ENCODE data around the gene PCK1. TPM values are rescaled to one million over a fixed set of nuclear protein-coding genes. Genes with fewer than 3 reads are reported as not detected.

PCK1 gene
- total RNA-seq, 1 donor from 2014 or later, result not detected

DNA sequence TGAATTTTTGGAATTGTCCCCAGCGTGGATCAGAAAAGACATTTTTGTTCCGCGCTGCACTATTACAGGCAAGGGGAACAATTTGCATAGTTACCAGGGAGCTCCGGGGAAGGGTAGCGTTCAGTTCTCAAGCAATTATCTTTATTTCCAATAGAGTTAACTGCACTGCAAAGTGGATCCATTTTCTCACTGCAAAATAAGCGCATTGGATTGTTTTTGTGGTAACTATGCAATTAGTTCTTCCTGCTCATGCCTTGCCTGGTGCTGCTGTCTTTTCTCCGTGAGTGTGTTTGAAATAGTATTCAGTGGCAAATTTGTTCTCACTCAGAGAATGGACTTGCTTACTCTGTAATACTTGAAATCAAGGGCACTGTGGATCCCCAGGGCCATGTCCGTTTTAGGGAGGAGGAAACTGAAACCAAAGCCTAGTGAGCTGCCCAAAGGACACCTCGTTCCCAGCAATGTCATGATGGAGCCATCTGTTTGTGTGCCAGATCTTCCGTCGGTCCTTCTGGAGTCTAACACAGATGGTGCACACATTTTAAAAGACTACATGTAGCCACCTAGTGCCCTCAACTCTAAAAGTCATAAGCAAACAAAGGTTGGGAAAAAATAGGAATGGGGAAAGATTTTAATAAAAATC, 7.4 kb upstream of the PCK1 start:
- no peak overlapping the region for H3K27ac ChIP-seq
- intact Hi-C loops (cut with DNase I), result no loop called here
- no peak for TF ChIP-seq CTCF (IDR thresholded peaks at IDR 0.05)
- peaks cover 17% of the 10 kb centered on the region for H3K27me3 ChIP-seq (ENCODE audit: low read depth)
- DNase-seq (no peak), ATAC-seq (no peak)
- no peaks in the 10 kb centered on the region for H3K4me1 ChIP-seq
- H3K4me3 ChIP-seq, result no peak overlapping the region
- no peaks in the 10 kb centered on the region for H3K36me3 ChIP-seq
- H3K9me3 ChIP-seq, result no peaks in the 10 kb centered on the region

DNA sequence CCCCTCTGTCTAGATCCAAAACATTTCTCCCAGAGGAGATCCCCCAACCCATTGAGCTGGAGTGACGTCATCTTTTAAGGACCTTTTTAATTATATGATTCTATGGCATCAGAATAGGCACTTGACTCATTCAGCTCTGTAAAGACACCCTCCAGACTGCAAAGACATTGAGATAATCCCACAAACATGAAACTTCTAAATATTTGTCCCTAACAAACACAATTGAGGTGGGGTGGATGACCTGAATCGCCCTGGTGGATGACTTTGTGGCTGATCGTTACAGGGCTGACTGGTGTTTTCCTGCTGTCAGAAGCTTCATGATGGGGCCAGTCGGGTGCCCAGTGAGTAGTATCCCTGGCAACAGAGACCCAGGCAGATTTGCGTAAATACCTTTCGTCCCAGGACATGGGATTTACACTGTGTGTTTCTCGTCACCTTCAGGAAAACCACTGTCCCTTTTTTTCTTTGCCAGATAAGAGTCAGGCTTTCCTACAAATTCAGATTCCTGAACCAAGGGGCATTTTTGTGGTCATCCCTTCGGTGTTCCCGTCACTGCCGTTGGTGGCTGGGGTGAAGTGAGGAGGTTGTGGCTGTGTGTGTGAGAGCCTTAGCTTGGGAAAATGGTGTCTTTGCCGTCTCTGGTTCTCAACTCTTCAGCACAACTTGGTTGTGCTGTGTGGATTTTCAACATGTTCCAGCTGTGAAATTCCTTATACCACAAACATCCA, 5.3 kb upstream of the PCK1 start:
- Histone ChIP-seq H3K9me3 (no peaks in the 10 kb centered on the region), H3K4me1 (no peaks in the 10 kb centered on the region), H3K27me3 (ENCODE audit: low read depth) (peaks cover 23% of the 10 kb centered on the region), H3K27ac (no peak overlapping the region), H3K4me3 (no peak overlapping the region), H3K36me3 (no peaks in the 10 kb centered on the region)
- intact Hi-C loops (cut with DNase I), result no loop called here
- no peak for DNase-seq
- TF ChIP-seq CTCF (IDR thresholded peaks at IDR 0.05), result no peak
- ATAC-seq, result no peak

- no peak overlapping the region for H3K4me3 ChIP-seq
- no peaks in the 10 kb centered on the region for H3K4me1 ChIP-seq
- H3K27ac ChIP-seq, result no peak overlapping the region
- H3K36me3 ChIP-seq, result no peaks in the 10 kb centered on the region
- intact Hi-C loops (cut with DNase I), result no loop called here
- no peaks in the 10 kb centered on the region for H3K9me3 ChIP-seq
- peaks cover 23% of the 10 kb centered on the region for H3K27me3 ChIP-seq (ENCODE audit: low read depth)
- no peak for TF ChIP-seq CTCF (IDR thresholded peaks at IDR 0.05)
- no peak for ATAC-seq
- DNase-seq, result no peak
Measured at GRCh38 chr20:57556980-57557274, 4.0 kb upstream of the PCK1 start.

DNA sequence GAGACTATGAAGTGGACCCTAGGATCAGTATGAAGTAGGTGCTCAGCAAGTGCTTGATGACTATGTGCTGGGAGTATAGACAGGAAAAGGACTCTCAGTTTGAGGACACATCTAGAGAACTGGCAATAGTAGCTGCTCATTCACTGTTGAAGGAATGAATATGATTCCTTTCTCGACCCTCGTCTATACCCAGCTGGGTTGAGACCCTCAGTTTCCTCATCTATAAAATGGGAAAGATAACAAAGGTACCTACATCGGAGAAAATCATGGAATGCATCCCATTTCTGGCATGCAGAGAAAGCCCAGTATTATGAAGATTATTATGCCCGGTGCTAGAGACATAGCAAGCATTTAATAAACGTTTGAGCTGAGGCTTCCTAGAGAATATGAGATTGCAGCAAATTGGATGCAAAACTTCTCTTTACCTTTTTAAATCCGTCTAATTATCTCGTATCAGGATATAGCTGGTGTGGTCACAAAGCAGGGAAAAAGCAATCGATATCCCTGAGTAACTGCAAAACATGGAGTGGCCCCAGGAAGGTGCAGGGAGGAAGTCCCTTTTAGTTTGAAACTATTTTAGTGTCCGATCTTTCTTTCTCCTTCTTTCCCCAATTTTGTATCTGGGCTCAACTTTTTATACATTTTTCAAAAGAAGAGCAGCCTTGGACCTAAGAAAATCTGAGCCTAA, 2.8 kb upstream of the PCK1 start:
- H3K27me3 ChIP-seq (ENCODE audit: low read depth), result peaks cover 23% of the 10 kb centered on the region
- H3K36me3 ChIP-seq, result no peaks in the 10 kb centered on the region
- ATAC-seq (no peak), DNase-seq (no peak)
- no peaks in the 10 kb centered on the region for H3K9me3 ChIP-seq
- H3K4me1 ChIP-seq, result no peaks in the 10 kb centered on the region
- intact Hi-C loops (cut with DNase I), result no loop called here
- TF ChIP-seq CTCF (IDR thresholded peaks at IDR 0.05), result no peak
- H3K4me3 ChIP-seq, result no peak overlapping the region
- no peak overlapping the region for H3K27ac ChIP-seq

GRCh38 chr20:57558614-57559288, 2.2 kb upstream of the PCK1 start:
- Histone ChIP-seq H3K27me3 (ENCODE audit: low read depth) (peaks cover 23% of the 10 kb centered on the region), H3K27ac (no peak overlapping the region), H3K9me3 (no peaks in the 10 kb centered on the region), H3K4me1 (no peaks in the 10 kb centered on the region), H3K4me3 (no peak overlapping the region), H3K36me3 (no peaks in the 10 kb centered on the region)
- DNase-seq (no peak), ATAC-seq (no peak)
- intact Hi-C loops (cut with DNase I), result no loop called here
- no peak for TF ChIP-seq CTCF (IDR thresholded peaks at IDR 0.05)

Data from lower lobe of right lung (tissue), 2 donors.